IPS-20b (cell line): Measurements from ENCODE around the gene DYNC2I2.
"Not testable (repeated sequence)": the region's sequence is repeated elsewhere in the genome, so short reads cannot be mapped to it uniquely, and the experiment has no call there.

Source experiments
- H3K27ac ChIP-seq: one replicate; pipeline ENCODE4 v1.5.1; 2013; ENCODE audit warnings: low read length
- H3K27me3 ChIP-seq: 2 replicates; pipeline ENCODE4 v1.6.1; 2013; ENCODE audit warnings: mild to moderate bottlenecking, low read length, inconsistent platforms; ENCODE audit not compliant: insufficient read depth
- H3K36me3 ChIP-seq: 2 replicates; pipeline ENCODE4 v1.6.1; 2013; ENCODE audit warnings: low read depth, mild to moderate bottlenecking, inconsistent platforms, low read length, moderate library complexity; ENCODE audit not compliant: insufficient read depth
- H3K4me1 ChIP-seq: 2 replicates; pipeline ENCODE4 v1.6.1; 2013; ENCODE audit warnings: mild to moderate bottlenecking, control low read depth, inconsistent platforms, low read length, moderate library complexity; ENCODE audit not compliant: insufficient read depth
- H3K4me3 ChIP-seq: 2 replicates; pipeline ENCODE4 v1.5.1; 2013; ENCODE audit warnings: mild to moderate bottlenecking, low read length, inconsistent platforms
- H3K9ac ChIP-seq: 2 replicates; pipeline ENCODE4 v1.6.1; 2013; ENCODE audit warnings: low read depth, mild to moderate bottlenecking, inconsistent platforms, low read length, moderate library complexity
- H3K9me3 ChIP-seq: 2 replicates; pipeline ENCODE4 v1.6.1; 2013; ENCODE audit warnings: mild to moderate bottlenecking, low read depth, low read length, inconsistent platforms; ENCODE audit not compliant: insufficient read depth

The DYNC2I2 gene

DNA sequence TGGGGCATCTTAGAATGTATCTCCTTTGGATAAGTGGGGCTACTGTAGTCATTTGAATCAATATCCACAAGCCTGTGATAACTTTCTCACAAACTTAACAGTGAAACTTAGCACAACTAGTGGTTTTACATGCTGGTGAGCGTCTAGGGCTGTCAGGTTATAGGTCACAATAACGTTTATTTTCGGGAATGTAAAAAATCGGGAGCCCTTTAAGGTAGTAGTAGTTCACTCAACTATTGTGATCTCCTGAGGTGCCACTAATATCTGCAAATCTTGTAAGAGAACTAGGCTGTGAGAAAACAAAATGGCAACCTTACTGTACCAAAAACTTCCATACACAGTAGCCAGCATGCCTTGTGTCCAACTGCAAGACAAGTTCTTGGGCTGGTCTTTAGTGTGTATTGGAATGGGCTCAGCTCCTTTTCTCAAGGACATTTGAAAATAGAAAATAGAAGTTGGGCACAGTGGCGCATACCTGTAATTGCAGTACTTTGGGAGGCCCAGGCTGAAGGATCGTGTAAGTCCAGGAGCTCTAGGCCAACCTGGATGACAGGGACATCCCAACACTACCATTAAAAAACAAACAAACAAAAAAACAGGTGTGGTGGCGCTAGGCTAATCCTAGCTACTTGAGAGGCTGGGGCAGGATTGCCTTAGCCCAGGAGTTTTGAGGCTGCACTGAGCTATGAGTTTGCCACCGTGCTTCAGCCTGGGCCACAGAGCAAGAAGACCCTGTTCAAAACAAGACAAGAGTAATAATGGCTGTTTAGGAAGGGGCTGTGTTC, 40.5 kb upstream of the DYNC2I2 start:
- no peak overlapping the region for H3K27ac ChIP-seq
- H3K9ac ChIP-seq: no peak overlapping the region
- H3K36me3 ChIP-seq: peaks cover 51% of the 10 kb centered on the region
- no peaks in the 10 kb centered on the region for H3K9me3 ChIP-seq
- no peaks in the 10 kb centered on the region for H3K27me3 ChIP-seq
- H3K4me1 ChIP-seq: no peaks in the 10 kb centered on the region
- H3K4me3 ChIP-seq: no peak overlapping the region

DNA sequence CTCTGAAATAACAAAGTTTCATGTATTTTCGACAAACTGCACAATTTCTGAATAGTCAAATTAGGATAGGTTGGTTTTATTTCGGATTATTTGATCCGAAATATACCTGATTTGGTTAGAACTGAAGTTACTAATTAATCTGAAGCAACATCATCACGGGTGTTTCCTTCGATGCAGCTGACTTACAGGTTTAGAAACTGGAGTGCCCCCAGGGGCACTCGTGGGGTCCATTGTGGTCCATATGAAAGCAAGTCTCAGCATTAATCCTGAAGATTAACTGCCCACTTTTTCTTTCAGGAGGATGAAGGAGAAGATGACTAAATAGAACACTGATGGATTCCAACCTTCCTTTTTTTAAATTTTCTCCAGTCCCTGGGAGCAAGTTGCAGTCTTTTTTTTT, 37.7 kb upstream of the DYNC2I2 start:
- H3K4me1 ChIP-seq: no peaks in the 10 kb centered on the region; the same call in 1 of the 2 replicates
- peaks cover 71% of the 10 kb centered on the region for H3K36me3 ChIP-seq
- H3K27ac ChIP-seq: no peak overlapping the region
- H3K4me3 ChIP-seq: no peak overlapping the region
- H3K27me3 ChIP-seq: no peaks in the 10 kb centered on the region
- no peak overlapping the region for H3K9ac ChIP-seq
- H3K9me3 ChIP-seq: no peaks in the 10 kb centered on the region

DNA sequence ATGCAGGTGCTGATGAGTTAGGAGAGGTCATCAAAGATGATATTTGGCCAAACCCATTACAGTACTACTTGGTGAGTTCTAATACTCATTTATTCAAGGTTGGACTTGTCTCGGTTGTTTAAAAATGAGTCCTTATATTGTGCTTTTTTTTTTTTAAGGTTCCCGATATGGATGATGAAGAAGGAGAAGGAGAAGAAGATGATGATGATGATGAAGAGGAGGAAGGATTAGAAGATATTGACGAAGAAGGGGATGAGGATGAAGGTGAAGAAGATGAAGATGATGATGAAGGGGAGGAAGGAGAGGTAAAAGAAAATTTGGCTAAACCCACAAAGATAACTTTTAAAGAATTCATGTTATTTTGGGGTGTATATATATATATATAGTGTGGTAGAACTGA, 37.1 kb upstream of the DYNC2I2 start:
- peaks cover 71% of the 10 kb centered on the region for H3K36me3 ChIP-seq
- H3K27me3 ChIP-seq, H3K27ac ChIP-seq, H3K9me3 ChIP-seq, H3K4me1 ChIP-seq, H3K4me3 ChIP-seq, H3K9ac ChIP-seq: not testable (repeated sequence)

DNA sequence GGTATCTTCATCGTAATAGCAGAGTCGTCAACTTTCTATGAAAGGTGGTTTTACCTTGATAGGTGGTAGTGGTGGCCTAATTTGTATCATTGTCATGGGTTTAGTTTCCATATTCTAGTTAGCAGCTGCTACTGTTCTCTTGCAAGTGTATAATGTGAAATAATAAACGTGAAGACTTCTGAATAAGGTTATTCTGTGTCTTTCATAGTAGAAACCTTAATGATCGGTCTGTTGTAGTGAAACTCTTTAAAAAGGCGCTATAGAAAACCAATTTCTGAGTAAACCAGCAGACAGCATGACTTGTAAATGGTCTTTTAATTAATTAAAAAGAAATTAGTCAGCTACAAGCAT, 34.0 kb upstream of the DYNC2I2 start:
- H3K9ac ChIP-seq: peak overlapping the region; percentile 96
- peak overlapping the region; percentile 97 for H3K4me3 ChIP-seq
- H3K4me1 ChIP-seq: peaks cover 5% of the 10 kb centered on the region
- H3K27me3 ChIP-seq: no peaks in the 10 kb centered on the region
- peaks cover 66% of the 10 kb centered on the region for H3K36me3 ChIP-seq
- peak overlapping the region; percentile 88 for H3K27ac ChIP-seq
- H3K9me3 ChIP-seq: no peaks in the 10 kb centered on the region

GRCh38 chr9:128689820-128690683, 33.4 kb upstream of the DYNC2I2 start:
- Histone ChIP-seq H3K27me3 (no peaks in the 10 kb centered on the region), H3K36me3 (peaks cover 66% of the 10 kb centered on the region), H3K4me1 (peaks cover 5% of the 10 kb centered on the region), H3K4me3 (peak overlapping the region; percentile 97), H3K9ac (peak overlapping the region; percentile 96), H3K27ac (peak overlapping the region; percentile 88), H3K9me3 (no peaks in the 10 kb centered on the region)

GRCh38 chr9:128689293-128689774, 32.7 kb upstream of the DYNC2I2 start:
- Histone ChIP-seq H3K4me3 (peak overlapping the region; percentile 56; the same call in 1 of the 2 replicates), H3K4me1 (peaks cover 5% of the 10 kb centered on the region), H3K36me3 (peaks cover 67% of the 10 kb centered on the region), H3K27me3 (no peaks in the 10 kb centered on the region), H3K9me3 (no peaks in the 10 kb centered on the region), H3K27ac (no peak overlapping the region), H3K9ac (peak overlapping the region; percentile 63; the same call in 1 of the 2 replicates)

DNA sequence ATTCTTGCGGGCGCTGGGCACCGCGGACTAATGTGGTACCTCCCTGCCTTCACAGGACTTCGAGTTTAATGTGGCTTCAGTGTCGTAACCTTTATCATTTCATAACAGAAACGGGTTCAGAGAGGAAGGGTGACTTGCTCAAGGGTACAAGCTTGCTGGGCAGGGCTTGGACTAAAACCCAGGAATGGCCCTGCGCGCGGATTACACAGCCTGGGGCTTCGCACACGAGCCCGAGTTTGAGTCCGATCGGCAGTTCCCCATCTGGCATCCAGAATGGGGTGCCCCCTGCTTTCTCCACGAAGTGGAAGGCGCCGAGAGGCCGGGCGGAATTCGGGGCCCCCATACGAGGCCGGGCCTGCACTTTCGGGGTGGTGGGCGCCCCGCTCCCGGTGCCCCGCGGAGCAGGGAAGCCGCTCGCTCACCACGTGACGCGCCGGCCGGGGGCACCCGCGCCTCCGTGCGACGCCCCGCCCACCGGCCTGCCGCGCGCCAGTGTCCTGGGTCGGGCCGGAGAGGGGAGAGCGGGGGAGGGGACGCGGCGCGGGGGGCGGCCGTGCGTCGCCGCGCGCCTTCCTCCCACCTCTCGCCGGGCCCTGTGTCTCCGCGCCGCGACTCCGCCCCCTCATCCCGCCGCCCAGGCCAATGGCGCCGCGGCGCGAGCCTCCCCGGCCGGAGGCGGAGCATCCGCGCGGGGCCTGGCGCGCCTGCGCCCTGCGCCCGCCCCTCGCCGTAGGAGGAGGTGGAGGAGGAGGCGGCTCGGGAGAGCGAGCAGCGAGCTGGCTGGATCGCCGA, 32.0 kb upstream of the DYNC2I2 start, which contains the start of gene SET:
TSS of gene SET (plus strand) at position 722 of the 792 bp plus-strand sequence. CDS start 361 bp downstream, outside the sequence.
- Histone ChIP-seq H3K9me3 (no peaks in the 10 kb centered on the region), H3K4me1 (peaks cover 5% of the 10 kb centered on the region), H3K27me3 (no peaks in the 10 kb centered on the region), H3K27ac (peak within 1 kb of the TSS; percentile 88), H3K4me3 (peak within 1 kb of the TSS; percentile 97), H3K9ac (peak within 1 kb of the TSS; percentile 96), H3K36me3 (peaks cover 65% of the 10 kb centered on the region)

GRCh38 chr9:128687453-128687852, 30.8 kb upstream of the DYNC2I2 start:
- Histone ChIP-seq H3K27me3 (no peaks in the 10 kb centered on the region), H3K27ac (no peak overlapping the region), H3K9ac (peak overlapping the region; percentile 83; the same call in 1 of the 2 replicates), H3K36me3 (peaks cover 52% of the 10 kb centered on the region), H3K9me3 (no peaks in the 10 kb centered on the region), H3K4me3 (peak overlapping the region; percentile 99; the same call in 1 of the 2 replicates), H3K4me1 (peaks cover 5% of the 10 kb centered on the region)

DNA sequence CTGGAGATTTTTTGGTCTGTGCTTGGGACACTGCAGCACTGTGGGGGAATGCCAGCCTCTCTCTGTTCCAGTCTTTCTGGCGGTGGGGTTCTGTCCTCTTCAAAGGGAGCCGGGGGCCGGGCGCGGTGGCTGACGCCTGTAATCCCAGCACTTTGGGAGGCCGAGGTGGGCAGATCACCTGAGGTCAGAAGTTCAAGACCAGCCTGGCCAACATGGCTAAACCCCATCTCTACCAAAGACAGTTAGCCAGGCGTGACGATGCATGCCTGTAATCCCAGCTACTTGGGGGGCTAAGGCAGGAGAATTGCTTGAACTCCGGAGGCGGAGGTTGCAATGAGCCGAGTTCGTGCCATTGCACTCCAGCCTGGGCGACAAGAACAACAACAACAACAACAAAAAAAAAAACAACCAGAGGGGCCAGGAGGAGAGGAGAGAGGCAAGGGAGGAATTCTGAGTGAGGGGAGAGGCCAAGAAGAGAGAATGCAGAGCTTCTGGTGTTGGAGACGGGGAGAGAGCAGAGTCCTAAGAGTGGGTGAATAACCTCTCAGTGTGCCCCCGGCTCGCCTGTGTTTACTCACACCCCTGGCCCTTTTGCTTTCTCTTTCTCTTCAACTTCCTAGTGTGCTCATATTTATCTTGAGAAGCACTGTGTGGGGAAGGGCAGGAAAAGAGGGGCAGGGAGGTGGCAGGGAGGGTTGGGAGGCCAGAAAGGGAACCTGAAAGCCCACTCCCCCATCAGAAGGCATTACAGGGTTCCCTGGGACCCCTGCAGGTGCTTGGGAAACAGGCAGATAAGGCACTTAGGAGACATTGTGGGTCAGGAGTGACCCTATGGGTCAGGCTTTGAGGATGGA, 29.2 kb upstream of the DYNC2I2 start:
- H3K27ac ChIP-seq: peak overlapping the region; percentile 13
- peak overlapping the region; percentile 100; the same call in 1 of the 2 replicates for H3K9ac ChIP-seq
- peaks cover 5% of the 10 kb centered on the region for H3K4me1 ChIP-seq
- H3K9me3 ChIP-seq: no peaks in the 10 kb centered on the region
- no peaks in the 10 kb centered on the region for H3K27me3 ChIP-seq
- H3K4me3 ChIP-seq: peak overlapping the region; percentile 99
- H3K36me3 ChIP-seq: peaks cover 37% of the 10 kb centered on the region

DNA sequence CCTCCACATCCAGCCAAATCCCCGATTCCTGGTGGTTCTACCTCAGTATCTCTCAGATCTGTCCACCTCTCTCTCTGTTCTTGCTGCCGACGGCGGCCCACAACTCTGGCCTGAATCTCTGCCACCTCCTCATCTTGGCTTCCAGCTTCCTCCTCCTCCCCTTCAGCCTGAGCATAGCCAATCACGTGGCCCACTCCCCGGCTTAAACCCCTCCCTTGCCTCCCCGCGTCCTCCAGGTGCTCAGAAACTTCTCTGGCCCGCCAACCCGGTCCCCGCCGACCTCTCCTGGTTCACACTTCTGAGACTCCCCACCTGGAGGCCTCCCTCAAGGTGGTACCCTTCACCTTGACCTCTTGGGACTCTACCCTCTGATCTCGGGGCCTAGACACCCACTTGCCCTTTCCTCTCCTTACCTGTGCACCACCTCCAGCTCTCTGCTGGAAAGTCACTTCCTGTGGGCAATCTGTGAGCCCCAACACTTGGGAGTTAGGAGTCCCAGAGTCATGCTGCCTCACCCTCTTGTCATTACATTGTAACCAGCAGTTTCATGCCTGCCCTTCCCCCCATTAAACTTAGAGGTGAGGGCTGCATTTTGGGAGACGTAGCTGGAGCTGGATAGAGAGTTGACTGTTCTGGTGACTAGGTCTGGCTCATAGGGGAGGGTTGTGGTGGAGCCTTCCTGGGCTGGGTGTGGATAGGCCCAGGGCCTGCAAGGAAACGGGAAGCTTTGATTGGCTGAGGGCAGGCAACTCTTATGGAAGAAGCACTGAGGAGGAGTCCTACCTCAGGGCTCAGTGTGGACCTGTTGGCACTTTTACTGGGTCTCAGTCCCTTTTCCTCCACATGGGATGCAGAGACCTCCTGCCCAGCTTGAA, 27.9 kb upstream of the DYNC2I2 start:
- peak overlapping the region; percentile 100 for H3K9ac ChIP-seq
- no peaks in the 10 kb centered on the region for H3K9me3 ChIP-seq
- H3K27me3 ChIP-seq: no peaks in the 10 kb centered on the region
- peaks cover 5% of the 10 kb centered on the region for H3K4me1 ChIP-seq
- H3K36me3 ChIP-seq: peaks cover 29% of the 10 kb centered on the region
- peak overlapping the region; percentile 99 for H3K4me3 ChIP-seq
- peak overlapping the region; percentile 100 for H3K27ac ChIP-seq
